ENCODE data around the gene ADPRM. TPM values are rescaled to one million over a fixed set of nuclear protein-coding genes. Genes with fewer than 3 reads are reported as not detected.

Gene ADPRM
- total and polyA plus RNA-seq, 2 experiments from 2014 or later, result 7.7 to 17.8 TPM

DNA sequence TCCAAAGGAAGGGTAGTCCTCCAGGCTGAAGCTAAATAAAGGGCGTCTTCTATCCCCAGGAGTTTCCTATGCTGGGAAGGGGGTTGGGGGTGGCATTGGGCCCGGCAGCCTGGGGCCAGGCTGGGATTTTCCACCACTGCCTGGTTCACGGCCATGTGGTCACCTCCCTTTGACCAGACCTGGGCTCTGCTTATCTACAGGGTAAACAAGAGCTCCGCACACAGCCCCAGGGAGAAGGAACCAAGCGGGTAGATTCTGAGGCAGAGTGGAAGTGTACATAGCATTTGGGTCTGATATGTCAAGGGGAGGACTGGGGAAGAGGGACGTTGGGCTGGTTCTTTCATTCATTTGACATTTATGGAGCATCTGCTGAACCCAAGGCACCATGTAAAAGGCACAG lies 59.7 kb downstream of the ADPRM start:
- TF ChIP-seq EZH2phosphoT487 (IDR thresholded peaks at IDR 0.05; ENCODE audit: low read depth, severe bottlenecking, unreplicated experiment), result no peak
- TF ChIP-seq, protein P1, sequence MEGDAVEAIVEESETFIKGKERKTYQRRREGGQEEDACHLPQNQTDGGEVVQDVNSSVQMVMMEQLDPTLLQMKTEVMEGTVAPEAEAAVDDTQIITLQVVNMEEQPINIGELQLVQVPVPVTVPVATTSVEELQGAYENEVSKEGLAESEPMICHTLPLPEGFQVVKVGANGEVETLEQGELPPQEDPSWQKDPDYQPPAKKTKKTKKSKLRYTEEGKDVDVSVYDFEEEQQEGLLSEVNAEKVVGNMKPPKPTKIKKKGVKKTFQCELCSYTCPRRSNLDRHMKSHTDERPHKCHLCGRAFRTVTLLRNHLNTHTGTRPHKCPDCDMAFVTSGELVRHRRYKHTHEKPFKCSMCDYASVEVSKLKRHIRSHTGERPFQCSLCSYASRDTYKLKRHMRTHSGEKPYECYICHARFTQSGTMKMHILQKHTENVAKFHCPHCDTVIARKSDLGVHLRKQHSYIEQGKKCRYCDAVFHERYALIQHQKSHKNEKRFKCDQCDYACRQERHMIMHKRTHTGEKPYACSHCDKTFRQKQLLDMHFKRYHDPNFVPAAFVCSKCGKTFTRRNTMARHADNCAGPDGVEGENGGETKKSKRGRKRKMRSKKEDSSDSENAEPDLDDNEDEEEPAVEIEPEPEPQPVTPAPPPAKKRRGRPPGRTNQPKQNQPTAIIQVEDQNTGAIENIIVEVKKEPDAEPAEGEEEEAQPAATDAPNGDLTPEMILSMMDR (IDR thresholded peaks at IDR 0.05; ENCODE audit: poor library complexity), result no peak
- H3K79me2 ChIP-seq, result no peaks in the 10 kb centered on the region
- peak overlapping the region; percentile 94 for H3K27ac ChIP-seq
- H3K36me3 ChIP-seq (replicated peaks; ENCODE audit: insufficient read depth, low read depth), result no peaks in the 10 kb centered on the region
- 42% methylated on average over 6 of the region's 6 CpGs for WGBS (ENCODE audit: low lambda C conversion rate, missing lambda C conversion rate)
- peak; percentile 66 for DNase-seq (ENCODE audit: low spot score)
- H3K27me3 ChIP-seq, result no peaks in the 10 kb centered on the region
- no peaks in the 10 kb centered on the region for H3K9me3 ChIP-seq (ENCODE audit: low read depth)
- peaks cover 38% of the 10 kb centered on the region for H3K4me1 ChIP-seq (ENCODE audit: insufficient read depth)
- no peaks in the 10 kb centered on the region for H3K9me2 ChIP-seq (replicated peaks; ENCODE audit: insufficient read depth)
- no peak overlapping the region for H2AFZ ChIP-seq
- no peaks in the 10 kb centered on the region for H4K20me1 ChIP-seq (ENCODE audit: insufficient read depth, poor library complexity, severe bottlenecking)
- H3K4me2 ChIP-seq, result peak overlapping the region; percentile 36
- no peak overlapping the region for H3K4me3 ChIP-seq

DNA sequence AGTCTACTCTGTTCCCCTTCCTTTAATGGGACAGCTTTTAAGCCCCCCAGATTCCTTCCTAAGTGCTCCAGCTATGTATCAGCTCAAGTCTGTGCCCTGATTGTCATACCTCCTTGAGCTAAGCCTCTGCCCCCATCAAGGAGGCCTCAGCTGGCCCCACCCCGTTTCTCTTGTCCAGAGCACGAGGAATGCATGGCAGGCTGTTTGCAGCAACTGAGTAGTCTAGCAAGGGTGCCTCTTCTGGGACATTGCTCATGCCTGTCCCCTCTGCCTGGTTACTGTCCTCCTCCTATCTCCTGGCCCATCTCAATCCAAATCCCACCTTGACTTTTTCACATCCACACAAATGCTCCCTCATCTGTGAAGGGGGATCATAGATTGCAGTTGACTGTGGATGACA lies 60.3 kb downstream of the ADPRM start:
- peaks cover 38% of the 10 kb centered on the region for H3K4me1 ChIP-seq (ENCODE audit: insufficient read depth)
- peak overlapping the region; percentile 94 for H3K27ac ChIP-seq
- WGBS (ENCODE audit: low lambda C conversion rate, missing lambda C conversion rate), result 29% methylated on average over 2 of the region's 2 CpGs
- no peaks in the 10 kb centered on the region for H4K20me1 ChIP-seq (ENCODE audit: insufficient read depth, poor library complexity, severe bottlenecking)
- H3K27me3 ChIP-seq, result no peaks in the 10 kb centered on the region
- no peaks in the 10 kb centered on the region for H3K36me3 ChIP-seq (replicated peaks; ENCODE audit: insufficient read depth, low read depth)
- H3K4me3 ChIP-seq, result no peak overlapping the region
- H3K79me2 ChIP-seq, result no peaks in the 10 kb centered on the region
- no peak overlapping the region for H2AFZ ChIP-seq
- no peaks in the 10 kb centered on the region for H3K9me2 ChIP-seq (replicated peaks; ENCODE audit: insufficient read depth)
- TF ChIP-seq EZH2 (IDR thresholded peaks at IDR 0.05; ENCODE audit: borderline replicate concordance) (no peak), EZH2phosphoT487 (IDR thresholded peaks at IDR 0.05; ENCODE audit: low read depth, severe bottlenecking, unreplicated experiment) (no peak)
- TF ChIP-seq, protein P1 (IDR thresholded peaks at IDR 0.05; ENCODE audit: poor library complexity), result no peak
- peak; percentile 35 for DNase-seq (ENCODE audit: low spot score)
- peak overlapping the region; percentile 36 for H3K4me2 ChIP-seq
- H3K9me3 ChIP-seq (ENCODE audit: low read depth), result no peaks in the 10 kb centered on the region

DNA sequence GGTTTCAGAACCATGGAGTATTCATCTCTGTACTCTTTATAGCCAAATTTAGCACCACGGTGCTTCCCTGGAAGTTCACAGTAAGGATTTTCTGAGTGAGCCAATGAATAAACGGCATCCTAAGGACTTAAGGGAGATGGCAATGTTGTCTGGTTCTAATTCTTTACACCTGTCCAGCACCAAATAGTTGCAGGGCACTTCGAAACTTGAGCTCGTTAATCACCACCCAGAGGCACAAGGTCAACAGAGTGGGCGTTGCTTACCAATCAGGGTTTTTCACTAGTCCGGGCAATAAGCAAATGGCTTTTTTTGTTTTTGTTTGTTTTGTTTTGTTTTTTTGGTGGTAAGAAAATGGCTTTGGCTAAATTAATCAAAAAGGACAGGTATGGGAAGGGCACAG lies 60.7 kb downstream of the ADPRM start:
- Histone ChIP-seq H3K4me1 (ENCODE audit: insufficient read depth) (peaks cover 38% of the 10 kb centered on the region), H2AFZ (no peak overlapping the region), H3K27me3 (no peaks in the 10 kb centered on the region), H3K9me2 (replicated peaks; ENCODE audit: insufficient read depth) (no peaks in the 10 kb centered on the region), H3K4me3 (no peak overlapping the region), H3K4me2 (peak overlapping the region; percentile 36), H3K36me3 (replicated peaks; ENCODE audit: insufficient read depth, low read depth) (no peaks in the 10 kb centered on the region), H3K27ac (peak overlapping the region; percentile 94), H3K79me2 (no peaks in the 10 kb centered on the region), H3K9me3 (ENCODE audit: low read depth) (no peaks in the 10 kb centered on the region), H4K20me1 (ENCODE audit: insufficient read depth, poor library complexity, severe bottlenecking) (no peaks in the 10 kb centered on the region)
- TF ChIP-seq EZH2 (IDR thresholded peaks at IDR 0.05; ENCODE audit: borderline replicate concordance), result no peak
- no peak for TF ChIP-seq EZH2phosphoT487 (IDR thresholded peaks at IDR 0.05; ENCODE audit: low read depth, severe bottlenecking, unreplicated experiment)
- TF ChIP-seq, protein P1 (IDR thresholded peaks at IDR 0.05; ENCODE audit: poor library complexity), result no peak
- 53% methylated on average over 6 of the region's 6 CpGs for WGBS (ENCODE audit: low lambda C conversion rate, missing lambda C conversion rate)
- no peak for DNase-seq (ENCODE audit: low spot score)

Other genes with a start within 250 kb of the ADPRM start
- gene MYH4, start 228.0 kb upstream of the ADPRM start, total RNA-seq, result 2.8 and 4.8 TPM in 2 replicates
- 1.8 and 2.1 TPM in 2 replicates for gene MYH4, start 228.0 kb upstream of the ADPRM start, polyA plus RNA-seq
- gene MYH1, start 179.1 kb upstream of the ADPRM start, total RNA-seq, result 0.12 TPM in 1 of 2 replicates, not detected in the other
- not detected in 2 replicates for gene MYH1, start 179.1 kb upstream of the ADPRM start, polyA plus RNA-seq
- not detected in 2 replicates for gene MYH2, start 147.9 kb upstream of the ADPRM start, total RNA-seq
- gene MYH2, start 147.9 kb upstream of the ADPRM start, polyA plus RNA-seq, result not detected in 2 replicates
- gene MYH3, start 40.3 kb upstream of the ADPRM start, total RNA-seq, result 0.48 and 0.93 TPM in 2 replicates
- gene MYH3, start 40.3 kb upstream of the ADPRM start, polyA plus RNA-seq, result 1.9 and 3.5 TPM in 2 replicates
- 37.4 and 45.8 TPM in 2 replicates for gene SCO1, start 61 bp upstream of the ADPRM start, total RNA-seq
- gene SCO1, start 61 bp upstream of the ADPRM start, polyA plus RNA-seq, result 34.0 and 43.4 TPM in 2 replicates
- gene TMEM220, start 32.4 kb downstream of the ADPRM start, total RNA-seq, result 10.5 and 11.6 TPM in 2 replicates
- 30.0 and 32.4 TPM in 2 replicates for gene TMEM220, start 32.4 kb downstream of the ADPRM start, polyA plus RNA-seq
- gene TMEM238L, start 106.5 kb downstream of the ADPRM start, total RNA-seq, result 1.0 and 1.3 TPM in 2 replicates
- gene TMEM238L, start 106.5 kb downstream of the ADPRM start, polyA plus RNA-seq, result 1.0 and 1.5 TPM in 2 replicates
- gene PIRT, start 140.5 kb downstream of the ADPRM start, total RNA-seq, result not detected in 2 replicates
- not detected in 2 replicates for gene PIRT, start 140.5 kb downstream of the ADPRM start, polyA plus RNA-seq